Hematopoietic multipotent progenitor cell treated with erythropoietin and hydrocortisone succinate and interleukin-3 and kit ligand, for 17 days (in vitro differentiated cells): ENCODE data around the gene PKP2.

ENCODE experiments used
- DNase-seq: peaks from one replicate; pipeline ENCODE4 v3.0.0-alpha.2; 2015; ENCODE audit warnings: low spot score

Gene PKP2

GRCh38 chr12:32755051-32755653 is 141.4 kb downstream of the PKP2 start:
- peak; percentile 70 for DNase-seq

GRCh38 chr12:32754111-32754510 is 142.5 kb downstream of the PKP2 start:
- no peak for DNase-seq

GRCh38 chr12:32753605-32754004 is 143.0 kb downstream of the PKP2 start:
- DNase-seq, result no peak

- no peak for DNase-seq
Measured at GRCh38 chr12:32743264-32743663, 153.3 kb downstream of the PKP2 start.

GRCh38 chr12:32742133-32742532 is 154.4 kb downstream of the PKP2 start:
- no peak for DNase-seq
